ENCODE measurements around the gene TPRG1L. TPM values are rescaled to one million over a fixed set of nuclear protein-coding genes. Genes with fewer than 3 reads are reported as not detected.

Gene TPRG1L
- total RNA-seq, 3 donors from 2014 or later: 70.4 to 96.0 (median 76.1) TPM

- H3K36me3 ChIP-seq (ENCODE audit: low read depth): no peaks in the 10 kb centered on the region
- no peak for ATAC-seq
- H3K4me3 ChIP-seq: no peak overlapping the region
- intact Hi-C loops (cut with DNase I, micrococcal nuclease): no loop called here
- H3K4me1 ChIP-seq (ENCODE audit: low read depth): no peaks in the 10 kb centered on the region
- H3K9me3 ChIP-seq: no peaks in the 10 kb centered on the region
- TF ChIP-seq CTCF (IDR thresholded peaks at IDR 0.05): no peak
- DNase-seq: no peak
Observed at GRCh38 chr1:3590951-3591865, 33.6 kb upstream of the TPRG1L start.

- no peaks in the 10 kb centered on the region for H3K9me3 ChIP-seq
- H3K4me3 ChIP-seq: no peak overlapping the region
- TF ChIP-seq CTCF (IDR thresholded peaks at IDR 0.05): no peak
- intact Hi-C loops (cut with DNase I, micrococcal nuclease): no loop called here
- H3K36me3 ChIP-seq (ENCODE audit: low read depth): no peaks in the 10 kb centered on the region
- peaks cover 7% of the 10 kb centered on the region for H3K4me1 ChIP-seq (ENCODE audit: low read depth)
- DNase-seq (no peak), ATAC-seq (no peak)
Observed at GRCh38 chr1:3593334-3593733, 31.5 kb upstream of the TPRG1L start.

DNA sequence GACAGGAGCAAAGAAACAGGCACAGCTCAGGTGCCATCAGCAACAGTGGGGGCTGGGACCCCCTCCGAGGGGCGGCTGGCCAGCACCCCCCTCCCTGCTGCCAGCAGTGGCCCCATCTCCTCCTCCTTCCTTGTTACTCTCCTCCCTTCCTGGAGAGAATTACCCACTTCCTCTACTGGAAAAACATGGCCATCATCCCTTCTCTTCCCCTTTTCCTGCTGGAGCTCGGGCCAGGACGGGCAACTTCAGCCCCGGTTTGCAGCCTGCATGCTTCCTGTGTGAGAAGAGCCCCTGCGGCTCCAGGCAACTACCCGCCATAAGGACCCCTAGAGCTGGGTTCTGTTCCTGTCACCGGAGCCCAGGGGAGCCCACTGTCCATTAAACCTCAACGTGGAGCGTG lies 31.1 kb upstream of the TPRG1L start:
- no peak for TF ChIP-seq CTCF (IDR thresholded peaks at IDR 0.05)
- intact Hi-C loops (cut with DNase I, micrococcal nuclease): no loop called here
- Histone ChIP-seq H3K4me3 (no peak overlapping the region), H3K36me3 (ENCODE audit: low read depth) (no peaks in the 10 kb centered on the region), H3K9me3 (no peaks in the 10 kb centered on the region), H3K4me1 (ENCODE audit: low read depth) (peaks cover 7% of the 10 kb centered on the region)
- ATAC-seq: no peak
- no peak for DNase-seq

- TF ChIP-seq CTCF (IDR thresholded peaks at IDR 0.05): no peak
- ATAC-seq: no peak
- no peaks in the 10 kb centered on the region for H3K36me3 ChIP-seq (ENCODE audit: low read depth)
- intact Hi-C loops (cut with DNase I, micrococcal nuclease): no loop called here
- no peak for DNase-seq
- H3K4me1 ChIP-seq (ENCODE audit: low read depth): peaks cover 7% of the 10 kb centered on the region
- no peaks in the 10 kb centered on the region for H3K9me3 ChIP-seq
- no peak overlapping the region for H3K4me3 ChIP-seq
Observed at GRCh38 chr1:3594706-3595377, 30.0 kb upstream of the TPRG1L start.

GRCh38 chr1:3595949-3596348 lies 28.9 kb upstream of the TPRG1L start:
- no peak overlapping the region for H3K4me3 ChIP-seq
- intact Hi-C loops (cut with DNase I, micrococcal nuclease): no loop called here
- TF ChIP-seq CTCF (IDR thresholded peaks at IDR 0.05): no peak
- ATAC-seq: no peak
- H3K9me3 ChIP-seq: no peaks in the 10 kb centered on the region
- no peaks in the 10 kb centered on the region for H3K36me3 ChIP-seq (ENCODE audit: low read depth)
- peaks cover 7% of the 10 kb centered on the region for H3K4me1 ChIP-seq (ENCODE audit: low read depth)
- DNase-seq: no peak
